OCI-LY1 (cell line): ENCODE measurements around the gene MYO3B.

Source experiments
- CTCF ChIP-seq: fragments of 200-600 bp; sonication (generic), shearing (Covaris generic); IDR thresholded peaks from 2 replicates; pipeline ENCODE4 v1.5.1; 2017; ENCODE audit warnings: mild to moderate bottlenecking, antibody characterized with exemption, low read length, moderate library complexity, mixed read lengths
- EZH2 ChIP-seq: fragments of 200-600 bp; sonication (generic), shearing (Covaris generic); IDR thresholded peaks from 2 replicates; pipeline ENCODE4 v1.8.0; 2017; ENCODE audit warnings: borderline replicate concordance, mixed run types, mild to moderate bottlenecking, antibody characterized with exemption, low read length, moderate library complexity, mixed read lengths

GRCh38 chr2:170156592-170156991 is 21.4 kb upstream of the MYO3B start:
- TF ChIP-seq CTCF: no peak
- no peak for TF ChIP-seq EZH2
